A673 (cell line): ENCODE data around the gene WDR62. TPM values are rescaled to one million over a fixed set of nuclear protein-coding genes. Genes with fewer than 3 reads are reported as not detected.

Experiments
- BruUV-seq: library from RNA; stranded (reverse); fragments of 400-500 nt; replicated peaks from 2 replicates; lab custom pipeline; 2021; lab: Mats Ljungman, UMichigan
- CTCF ChIA-PET: fragments of 300-600 bp; sonication (Branson Sonifier 250); formaldehyde crosslinking; loops from one replicate; lab custom pipeline; 2022; ENCODE audit warnings: antibody characterized with exemption; lab: Charles Lee
- POLR2A ChIA-PET: fragments of 300-600 bp; sonication (Branson Sonifier 250); formaldehyde crosslinking; loops from one replicate; lab custom pipeline; 2022; ENCODE audit warnings: antibody characterized with exemption; ENCODE audit not compliant: low non-redundant PET; lab: Charles Lee
- DNase-seq: peaks from one replicate; pipeline ENCODE4 v3.0.0-alpha.2; 2015; ENCODE audit warnings: low spot score
- H3K27ac ChIP-seq: fragments of 200-600 bp; sonication (generic); 2 replicates; pipeline ENCODE4 v1.5.1; 2016; ENCODE audit warnings: mixed run types, low read depth, mild to moderate bottlenecking, mixed read lengths, antibody characterized with exemption, low read length; ENCODE audit not compliant: poor library complexity, severe bottlenecking
- H3K27me3 ChIP-seq: fragments of 200-600 bp; sonication (generic); replicated peaks from 2 replicates; pipeline ENCODE4 v1.6.1; 2017; ENCODE audit warnings: mixed run types, low read depth, mild to moderate bottlenecking, mixed read lengths, antibody characterized with exemption, low read length; ENCODE audit not compliant: insufficient read depth, poor library complexity
- H3K36me3 ChIP-seq: fragments of 200-600 bp; sonication (generic); 2 replicates; pipeline ENCODE4 v1.6.1; 2016; ENCODE audit warnings: mixed run types, mild to moderate bottlenecking, mixed read lengths, antibody characterized with exemption, low read length; ENCODE audit not compliant: insufficient read depth, poor library complexity, severe bottlenecking
- H3K4me1 ChIP-seq: fragments of 200-600 bp; sonication (generic); 2 replicates; pipeline ENCODE4 v1.6.1; 2017; ENCODE audit warnings: mixed run types, mild to moderate bottlenecking, mixed read lengths, antibody characterized with exemption, low read length; ENCODE audit not compliant: insufficient read depth, poor library complexity, severe bottlenecking
- H3K4me3 ChIP-seq: fragments of 200-600 bp; sonication (generic); 2 replicates; pipeline ENCODE4 v1.5.1; 2016; ENCODE audit warnings: low read depth, mixed run types, mild to moderate bottlenecking, mixed read lengths, low read length; ENCODE audit not compliant: poor library complexity, severe bottlenecking
- H3K9me3 ChIP-seq: fragments of 200-600 bp; sonication (generic); 2 replicates; pipeline ENCODE4 v1.6.1; 2016; ENCODE audit warnings: mixed run types, low read depth, mild to moderate bottlenecking, mixed read lengths, antibody characterized with exemption, low read length; ENCODE audit not compliant: poor library complexity, severe bottlenecking
- EZH2 ChIP-seq: fragments of 200-600 bp; sonication (generic); IDR thresholded peaks from 2 replicates; pipeline ENCODE4 v1.6.1; 2017; ENCODE audit warnings: borderline replicate concordance, low read depth, mild to moderate bottlenecking, mixed read lengths, antibody characterized with exemption, low read length; ENCODE audit not compliant: poor library complexity, severe bottlenecking
- intact Hi-C: fragments of 100-400 bp; cut with micrococcal nuclease; formaldehyde crosslinking; loops from one replicate; pipeline ENCODE4 v1.10.0; 2022; ENCODE audit not compliant: unreplicated experiment
- total RNA-seq: library from RNA; stranded (reverse); gene quantifications from 2 replicates; pipeline ENCODE4 v1.2.3, GENCODE V29; 2021
- TF ChIP-seq, protein P1 (sequence below): fragments of 300-800, 200-600 bp; sonication (generic); conservative IDR thresholded peaks from 2 replicates; pipeline ENCODE4 v1.5.1; 2017; ENCODE audit warnings: low read depth, mild to moderate bottlenecking, antibody characterized with exemption, low read length, moderate library complexity, mixed read lengths

WDR62 gene
- total RNA-seq, 1 experiment from 2014 or later = 40.4 TPM

DNA sequence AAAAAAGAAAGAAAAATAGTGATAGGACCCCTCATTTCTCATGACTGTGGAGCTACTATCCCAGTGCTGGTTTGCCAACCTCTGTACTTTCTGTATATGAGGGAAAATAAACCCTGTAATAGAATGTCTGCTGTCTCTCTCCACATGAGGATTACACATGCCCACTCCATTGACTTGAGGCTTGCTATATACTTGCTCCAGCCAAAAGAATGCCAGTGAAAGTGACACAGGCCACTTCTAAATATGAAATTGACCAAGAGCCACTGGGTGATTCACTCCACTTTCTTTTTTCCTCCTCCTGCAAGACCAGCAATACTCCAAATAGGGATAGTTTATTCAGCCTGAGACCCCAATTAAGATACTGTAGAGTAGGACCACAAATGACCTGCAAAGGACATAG lies 6.9 kb upstream of the WDR62 start:
- intact Hi-C loops = no loop called here
- TF ChIP-seq EZH2 = no peak
- TF ChIP-seq, protein P1, sequence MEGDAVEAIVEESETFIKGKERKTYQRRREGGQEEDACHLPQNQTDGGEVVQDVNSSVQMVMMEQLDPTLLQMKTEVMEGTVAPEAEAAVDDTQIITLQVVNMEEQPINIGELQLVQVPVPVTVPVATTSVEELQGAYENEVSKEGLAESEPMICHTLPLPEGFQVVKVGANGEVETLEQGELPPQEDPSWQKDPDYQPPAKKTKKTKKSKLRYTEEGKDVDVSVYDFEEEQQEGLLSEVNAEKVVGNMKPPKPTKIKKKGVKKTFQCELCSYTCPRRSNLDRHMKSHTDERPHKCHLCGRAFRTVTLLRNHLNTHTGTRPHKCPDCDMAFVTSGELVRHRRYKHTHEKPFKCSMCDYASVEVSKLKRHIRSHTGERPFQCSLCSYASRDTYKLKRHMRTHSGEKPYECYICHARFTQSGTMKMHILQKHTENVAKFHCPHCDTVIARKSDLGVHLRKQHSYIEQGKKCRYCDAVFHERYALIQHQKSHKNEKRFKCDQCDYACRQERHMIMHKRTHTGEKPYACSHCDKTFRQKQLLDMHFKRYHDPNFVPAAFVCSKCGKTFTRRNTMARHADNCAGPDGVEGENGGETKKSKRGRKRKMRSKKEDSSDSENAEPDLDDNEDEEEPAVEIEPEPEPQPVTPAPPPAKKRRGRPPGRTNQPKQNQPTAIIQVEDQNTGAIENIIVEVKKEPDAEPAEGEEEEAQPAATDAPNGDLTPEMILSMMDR = no peak
- CTCF ChIA-PET = no interaction called here

DNA sequence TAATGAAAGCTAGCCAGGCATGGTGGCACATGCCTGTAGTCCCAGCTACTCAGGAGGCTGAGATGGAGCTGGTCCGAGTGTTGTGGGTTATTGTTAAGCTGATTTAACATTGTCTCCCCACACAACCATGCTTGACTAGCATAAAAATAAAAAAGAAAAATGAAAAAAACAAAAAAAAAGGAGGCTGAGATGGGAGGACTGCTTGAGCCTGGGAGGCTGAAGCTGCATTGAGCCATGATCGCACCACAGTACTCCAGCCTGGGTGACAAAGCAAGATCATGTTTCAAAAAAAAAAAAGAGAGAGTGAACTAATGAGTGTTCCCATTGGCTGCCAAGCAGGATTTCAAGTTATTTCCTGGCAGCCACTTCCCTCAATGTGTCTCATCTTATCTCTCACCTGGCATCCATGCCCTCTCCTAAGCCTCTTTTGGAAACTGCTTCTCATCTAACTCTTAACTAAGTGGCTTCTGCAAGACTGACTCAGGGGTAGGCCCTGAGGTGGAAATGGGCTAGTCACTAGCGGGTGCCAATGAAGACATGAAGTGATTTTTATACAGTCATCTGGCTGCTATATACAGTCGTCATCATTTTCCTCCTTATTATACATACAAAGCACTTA lies 5.5 kb upstream of the WDR62 start:
- ChIA-PET CTCF (no interaction called here), POLR2A (no interaction called here)
- Histone ChIP-seq H3K4me3 (no peak overlapping the region), H3K27me3 (no peaks in the 10 kb centered on the region), H3K4me1 (no peaks in the 10 kb centered on the region), H3K9me3 (no peaks in the 10 kb centered on the region), H3K27ac (no peak overlapping the region), H3K36me3 (no peaks in the 10 kb centered on the region)
- DNase-seq = no peak
- no TSS peak for BruUV-seq
- intact Hi-C loops = no loop called here
- TF ChIP-seq, protein P1 = no peak
- no peak for TF ChIP-seq EZH2

More for the DNA sequence above, 6.9 kb upstream of the WDR62 start:
- DNase-seq = no peak
- BruUV-seq = no TSS peak
- Histone ChIP-seq H3K4me1 (no peaks in the 10 kb centered on the region), H3K36me3 (no peaks in the 10 kb centered on the region), H3K27me3 (no peaks in the 10 kb centered on the region), H3K9me3 (no peaks in the 10 kb centered on the region), H3K4me3 (no peak overlapping the region), H3K27ac (no peak overlapping the region)
- POLR2A ChIA-PET = no interaction called here

GRCh38 chr19:36051236-36051635 lies 3.5 kb upstream of the WDR62 start:
- DNase-seq = no peak
- Histone ChIP-seq H3K4me1 (no peaks in the 10 kb centered on the region), H3K9me3 (no peaks in the 10 kb centered on the region), H3K27ac (no peak overlapping the region), H3K36me3 (no peaks in the 10 kb centered on the region), H3K27me3 (no peaks in the 10 kb centered on the region), H3K4me3 (no peak overlapping the region)
- ChIA-PET CTCF (interaction anchor here (0.7 kb wide), 1 partner anchor 225 kb away, joined by 3 read pairs; no protein-coding TSS in a partner anchor), POLR2A (no interaction called here)
- BruUV-seq = no TSS peak
- TF ChIP-seq, protein P1 = peak; percentile 26; the same call in 1 of the 2 replicates
- TF ChIP-seq EZH2 = no peak
- intact Hi-C loops = no loop called here
